HEK293 (cell line): ENCODE results near the gene PRDX3.
A peak's percentile ranks its signal among the peaks of the same experiment; 100 is the strongest.

Experiments
- CTCF ChIA-PET: fragments of 350-600 bp; formaldehyde crosslinking; extraction: SDS; loops from one replicate; lab custom pipeline; 2021; ENCODE audit warnings: antibody characterized with exemption; lab: Yijun Ruan, JAX
- POLR2A ChIA-PET: fragments of 300-600 bp; formaldehyde crosslinking; extraction: SDS; loops from one replicate; lab custom pipeline; 2020; ENCODE audit warnings: antibody characterized with exemption, inconsistent platforms; lab: Yijun Ruan, JAX
- H3K27ac ChIP-seq: fragments of 200-500 bp; sonication (Bioruptor generic); 2 replicates; pipeline ENCODE4 v1.5.1; 2014; ENCODE audit warnings: low read depth, low read length, control low read depth, inconsistent platforms; ENCODE audit errors: extremely low read depth
- H3K36me3 ChIP-seq, 2 experiments: fragments of 200-500 bp in 1 of 2; sonication (Bioruptor generic) in 1 of 2; 1 replicate in 1 of 2; 2 replicates in 1 of 2; pipeline ENCODE4 v1.5.1; 2014 to 2017; ENCODE audit warnings: inconsistent platforms in 2 of 2, low read length in 2 of 2; ENCODE audit not compliant: control insufficient read depth in 2 of 2, insufficient read depth in 1 of 2
- H3K4me1 ChIP-seq: fragments of 200-500 bp; sonication (Bioruptor generic); 2 replicates; pipeline ENCODE4 v1.5.1; 2014; ENCODE audit warnings: mild to moderate bottlenecking, low read length, inconsistent platforms; ENCODE audit not compliant: control insufficient read depth, insufficient read depth
- H3K4me3 ChIP-seq: 2 replicates; pipeline ENCODE4 v1.5.1; 2011; ENCODE audit warnings: low read depth, mild to moderate bottlenecking, control low read depth, low read length, moderate library complexity
- H3K9me3 ChIP-seq: fragments of 200-500 bp; sonication (Bioruptor generic); 2 replicates; pipeline ENCODE4 v1.5.1; 2014; ENCODE audit warnings: low read depth, low read length, inconsistent platforms; ENCODE audit not compliant: control insufficient read depth, insufficient read depth
- EGR2 ChIP-seq: fragments of 450-650 bp; formaldehyde crosslinking; IDR thresholded peaks from 2 replicates; pipeline ENCODE4 v1.5.1; 2016; ENCODE audit warnings: low read depth, missing biosample characterization, missing genetic modification characterization
- OVOL3 ChIP-seq: fragments of 450-650 bp; formaldehyde crosslinking; IDR thresholded peaks from 2 replicates; pipeline ENCODE4 v1.5.1; 2016; ENCODE audit warnings: missing biosample characterization, missing genetic modification characterization
- SCRT1 ChIP-seq: fragments of 450-650 bp; formaldehyde crosslinking; IDR thresholded peaks from 2 replicates; pipeline ENCODE4 v1.5.1; 2016; ENCODE audit warnings: missing biosample characterization, missing genetic modification characterization, borderline replicate concordance
- TRIM28 ChIP-seq: IDR thresholded peaks from 2 replicates; pipeline ENCODE4 v1.6.1; 2011; ENCODE audit warnings: low read length, control low read depth, borderline replicate concordance
- ZNF214 ChIP-seq: fragments of 450-650 bp; formaldehyde crosslinking; IDR thresholded peaks from 2 replicates; pipeline ENCODE4 v1.5.1; 2017; ENCODE audit warnings: missing biosample characterization, mild to moderate bottlenecking, missing genetic modification characterization, borderline replicate concordance
- ZNF350 ChIP-seq: fragments of 450-650 bp; formaldehyde crosslinking; IDR thresholded peaks from 2 replicates; pipeline ENCODE4 v1.5.0; 2017; ENCODE audit warnings: missing biosample characterization, mild to moderate bottlenecking, missing genetic modification characterization
- ZNF354C ChIP-seq: fragments of 450-650 bp; formaldehyde crosslinking; IDR thresholded peaks from 2 replicates; pipeline ENCODE4 v1.5.1; 2016; ENCODE audit warnings: missing biosample characterization, missing genetic modification characterization, low read depth, borderline replicate concordance
- ZNF391 ChIP-seq: fragments of 450-650 bp; formaldehyde crosslinking; IDR thresholded peaks from 2 replicates; pipeline ENCODE4 v1.5.1; 2016; ENCODE audit warnings: low read depth, missing biosample characterization, missing genetic modification characterization, borderline replicate concordance
- ZNF404 ChIP-seq: fragments of 450-650 bp; formaldehyde crosslinking; IDR thresholded peaks from 2 replicates; pipeline ENCODE4 v1.5.1; 2017; ENCODE audit warnings: missing biosample characterization, missing genetic modification characterization
- ZNF768 ChIP-seq: fragments of 450-650 bp; formaldehyde crosslinking; IDR thresholded peaks from 2 replicates; pipeline ENCODE4 v1.5.1; 2018; ENCODE audit warnings: missing biosample characterization, mild to moderate bottlenecking, missing genetic modification characterization
- ZNF791 ChIP-seq: fragments of 450-650 bp; formaldehyde crosslinking; IDR thresholded peaks from 2 replicates; pipeline ENCODE4 v1.5.1; 2016; ENCODE audit warnings: missing biosample characterization, missing genetic modification characterization
- ZSCAN23 ChIP-seq: fragments of 450-650 bp; formaldehyde crosslinking; IDR thresholded peaks from 2 replicates; pipeline ENCODE4 v1.5.1; 2016; ENCODE audit warnings: missing biosample characterization, missing genetic modification characterization
- TF ChIP-seq, protein P1 (sequence below): fragments of 450-650 bp; formaldehyde crosslinking; IDR thresholded peaks from 2 replicates; pipeline ENCODE4 v1.5.0; 2017; ENCODE audit warnings: missing biosample characterization, missing genetic modification characterization, borderline replicate concordance
- TF ChIP-seq, protein P2 (sequence below): fragments of 450-650 bp; formaldehyde crosslinking; IDR thresholded peaks from 2 replicates; pipeline ENCODE4 v1.5.1; 2016; ENCODE audit warnings: missing biosample characterization, missing genetic modification characterization, borderline replicate concordance
- TF ChIP-seq, protein P3 (sequence below): fragments of 450-650 bp; formaldehyde crosslinking; IDR thresholded peaks from 2 replicates; pipeline ENCODE4 v1.5.1; 2016; ENCODE audit warnings: missing biosample characterization, missing genetic modification characterization
- TF ChIP-seq, protein P4 (sequence below): fragments of 450-650 bp; formaldehyde crosslinking; IDR thresholded peaks from 2 replicates; pipeline ENCODE4 v1.5.1; 2016; ENCODE audit warnings: missing biosample characterization, missing genetic modification characterization
- TF ChIP-seq, protein P5 (sequence below): fragments of 450-650 bp; formaldehyde crosslinking; IDR thresholded peaks from 2 replicates; pipeline ENCODE4 v1.5.1; 2016; ENCODE audit warnings: missing biosample characterization, missing genetic modification characterization

Gene PRDX3

DNA sequence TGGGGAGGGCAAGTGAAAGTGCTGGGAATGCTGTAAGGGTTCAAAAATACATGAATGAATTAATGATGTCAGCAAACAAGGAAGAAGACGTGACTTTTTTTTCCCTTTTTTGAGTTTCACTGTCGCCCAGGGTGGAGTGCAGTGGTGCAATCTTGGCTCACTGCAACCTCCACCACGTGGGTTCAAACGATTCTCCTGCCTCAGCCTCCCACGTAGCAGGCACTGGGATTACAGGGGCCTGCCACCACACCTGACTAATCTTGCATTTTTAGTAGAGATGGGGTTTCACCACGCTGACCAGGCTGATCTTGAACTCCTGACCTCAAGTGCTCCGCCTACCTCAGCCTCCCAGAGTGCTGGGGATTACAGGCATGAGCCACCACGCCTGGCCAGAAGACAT, 44.7 kb downstream of the PRDX3 start:
- CTCF ChIA-PET: no interaction called here
- peaks cover 36 to 69% of the 10 kb centered on the region in 2 experiments for H3K36me3 ChIP-seq
- TF ChIP-seq OVOL3 (tag by site-specific recombination): no peak
- TF ChIP-seq, protein P1, sequence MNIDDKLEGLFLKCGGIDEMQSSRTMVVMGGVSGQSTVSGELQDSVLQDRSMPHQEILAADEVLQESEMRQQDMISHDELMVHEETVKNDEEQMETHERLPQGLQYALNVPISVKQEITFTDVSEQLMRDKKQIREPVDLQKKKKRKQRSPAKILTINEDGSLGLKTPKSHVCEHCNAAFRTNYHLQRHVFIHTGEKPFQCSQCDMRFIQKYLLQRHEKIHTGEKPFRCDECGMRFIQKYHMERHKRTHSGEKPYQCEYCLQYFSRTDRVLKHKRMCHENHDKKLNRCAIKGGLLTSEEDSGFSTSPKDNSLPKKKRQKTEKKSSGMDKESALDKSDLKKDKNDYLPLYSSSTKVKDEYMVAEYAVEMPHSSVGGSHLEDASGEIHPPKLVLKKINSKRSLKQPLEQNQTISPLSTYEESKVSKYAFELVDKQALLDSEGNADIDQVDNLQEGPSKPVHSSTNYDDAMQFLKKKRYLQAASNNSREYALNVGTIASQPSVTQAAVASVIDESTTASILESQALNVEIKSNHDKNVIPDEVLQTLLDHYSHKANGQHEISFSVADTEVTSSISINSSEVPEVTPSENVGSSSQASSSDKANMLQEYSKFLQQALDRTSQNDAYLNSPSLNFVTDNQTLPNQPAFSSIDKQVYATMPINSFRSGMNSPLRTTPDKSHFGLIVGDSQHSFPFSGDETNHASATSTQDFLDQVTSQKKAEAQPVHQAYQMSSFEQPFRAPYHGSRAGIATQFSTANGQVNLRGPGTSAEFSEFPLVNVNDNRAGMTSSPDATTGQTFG (tag by site-specific recombination): no peak
- TF ChIP-seq, protein P2, sequence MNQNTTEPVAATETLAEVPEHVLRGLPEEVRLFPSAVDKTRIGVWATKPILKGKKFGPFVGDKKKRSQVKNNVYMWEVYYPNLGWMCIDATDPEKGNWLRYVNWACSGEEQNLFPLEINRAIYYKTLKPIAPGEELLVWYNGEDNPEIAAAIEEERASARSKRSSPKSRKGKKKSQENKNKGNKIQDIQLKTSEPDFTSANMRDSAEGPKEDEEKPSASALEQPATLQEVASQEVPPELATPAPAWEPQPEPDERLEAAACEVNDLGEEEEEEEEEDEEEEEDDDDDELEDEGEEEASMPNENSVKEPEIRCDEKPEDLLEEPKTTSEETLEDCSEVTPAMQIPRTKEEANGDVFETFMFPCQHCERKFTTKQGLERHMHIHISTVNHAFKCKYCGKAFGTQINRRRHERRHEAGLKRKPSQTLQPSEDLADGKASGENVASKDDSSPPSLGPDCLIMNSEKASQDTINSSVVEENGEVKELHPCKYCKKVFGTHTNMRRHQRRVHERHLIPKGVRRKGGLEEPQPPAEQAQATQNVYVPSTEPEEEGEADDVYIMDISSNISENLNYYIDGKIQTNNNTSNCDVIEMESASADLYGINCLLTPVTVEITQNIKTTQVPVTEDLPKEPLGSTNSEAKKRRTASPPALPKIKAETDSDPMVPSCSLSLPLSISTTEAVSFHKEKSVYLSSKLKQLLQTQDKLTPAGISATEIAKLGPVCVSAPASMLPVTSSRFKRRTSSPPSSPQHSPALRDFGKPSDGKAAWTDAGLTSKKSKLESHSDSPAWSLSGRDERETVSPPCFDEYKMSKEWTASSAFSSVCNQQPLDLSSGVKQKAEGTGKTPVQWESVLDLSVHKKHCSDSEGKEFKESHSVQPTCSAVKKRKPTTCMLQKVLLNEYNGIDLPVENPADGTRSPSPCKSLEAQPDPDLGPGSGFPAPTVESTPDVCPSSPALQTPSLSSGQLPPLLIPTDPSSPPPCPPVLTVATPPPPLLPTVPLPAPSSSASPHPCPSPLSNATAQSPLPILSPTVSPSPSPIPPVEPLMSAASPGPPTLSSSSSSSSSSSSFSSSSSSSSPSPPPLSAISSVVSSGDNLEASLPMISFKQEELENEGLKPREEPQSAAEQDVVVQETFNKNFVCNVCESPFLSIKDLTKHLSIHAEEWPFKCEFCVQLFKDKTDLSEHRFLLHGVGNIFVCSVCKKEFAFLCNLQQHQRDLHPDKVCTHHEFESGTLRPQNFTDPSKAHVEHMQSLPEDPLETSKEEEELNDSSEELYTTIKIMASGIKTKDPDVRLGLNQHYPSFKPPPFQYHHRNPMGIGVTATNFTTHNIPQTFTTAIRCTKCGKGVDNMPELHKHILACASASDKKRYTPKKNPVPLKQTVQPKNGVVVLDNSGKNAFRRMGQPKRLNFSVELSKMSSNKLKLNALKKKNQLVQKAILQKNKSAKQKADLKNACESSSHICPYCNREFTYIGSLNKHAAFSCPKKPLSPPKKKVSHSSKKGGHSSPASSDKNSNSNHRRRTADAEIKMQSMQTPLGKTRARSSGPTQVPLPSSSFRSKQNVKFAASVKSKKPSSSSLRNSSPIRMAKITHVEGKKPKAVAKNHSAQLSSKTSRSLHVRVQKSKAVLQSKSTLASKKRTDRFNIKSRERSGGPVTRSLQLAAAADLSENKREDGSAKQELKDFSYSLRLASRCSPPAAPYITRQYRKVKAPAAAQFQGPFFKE (tag by site-specific recombination): no peak
- TF ChIP-seq ZNF768 (tag by site-specific recombination): no peak
- TF ChIP-seq ZNF391 (tag by site-specific recombination): no peak
- no peak for TF ChIP-seq ZSCAN23 (tag by site-specific recombination)
- TF ChIP-seq EGR2 (tag by site-specific recombination): peak; percentile 39; the same call in 1 of the 2 replicates
- TF ChIP-seq, all 188 proteins: peak for 1
- H3K9me3 ChIP-seq: no peaks in the 10 kb centered on the region
- H3K27ac ChIP-seq: no peak overlapping the region
- no peak overlapping the region for H3K4me3 ChIP-seq
- no peaks in the 10 kb centered on the region for H3K4me1 ChIP-seq
- POLR2A ChIA-PET: interaction anchor here (0.7 kb wide), 1 partner anchor 524 kb away, joined by 4 read pairs; no protein-coding TSS in a partner anchor

DNA sequence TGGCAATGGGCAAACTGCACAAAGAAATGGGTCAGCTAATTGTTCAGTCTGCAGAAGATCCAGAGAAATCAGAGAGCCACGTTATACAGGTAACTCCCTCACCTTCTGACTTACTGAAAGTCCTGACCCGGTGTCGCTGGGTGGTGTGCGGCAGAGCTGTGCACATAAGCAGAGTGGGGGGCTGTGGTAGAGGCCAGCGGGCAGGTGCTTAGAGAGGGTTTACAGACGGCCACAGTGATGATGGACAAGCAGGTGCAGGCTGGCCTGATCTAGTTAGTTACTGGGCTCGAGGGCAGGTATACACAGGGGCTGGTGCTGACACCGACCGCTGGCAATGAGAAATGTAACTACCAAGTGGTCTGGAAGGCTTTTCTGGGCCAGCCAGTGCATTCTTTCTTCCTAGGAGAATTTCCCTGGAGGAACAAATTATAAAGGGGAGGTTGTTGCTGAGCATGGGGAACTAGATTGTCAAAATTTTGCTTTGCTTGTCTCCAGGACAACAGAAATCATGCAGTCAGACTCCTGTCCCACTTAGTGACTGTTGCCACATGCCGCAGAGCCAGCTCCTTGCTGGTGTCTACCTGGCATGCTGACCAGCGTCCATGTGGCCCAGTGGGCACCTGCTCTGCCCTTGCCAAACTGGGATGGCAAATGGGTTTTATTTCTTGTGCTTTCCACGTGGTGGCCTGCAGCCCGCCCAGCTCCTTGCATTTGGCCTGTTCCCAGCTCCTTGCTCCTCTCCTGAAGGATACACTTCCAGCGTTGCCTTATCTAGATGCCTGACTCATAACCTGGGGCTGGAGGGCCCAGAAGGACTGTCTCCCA, 45.9 kb downstream of the PRDX3 start:
- H3K4me1 ChIP-seq: no peaks in the 10 kb centered on the region
- H3K27ac ChIP-seq: no peak overlapping the region
- H3K4me3 ChIP-seq: no peak overlapping the region
- ChIA-PET CTCF (interaction anchor here (0.6 to 1.2 kb wide), 2 partner anchors 12 to 83 kb away, joined by 3 to 4 read pairs; no protein-coding TSS in a partner anchor), POLR2A (no interaction called here)
- peaks cover 43 to 72% of the 10 kb centered on the region in 2 experiments for H3K36me3 ChIP-seq
- H3K9me3 ChIP-seq: no peaks in the 10 kb centered on the region
- TF ChIP-seq, protein P3, sequence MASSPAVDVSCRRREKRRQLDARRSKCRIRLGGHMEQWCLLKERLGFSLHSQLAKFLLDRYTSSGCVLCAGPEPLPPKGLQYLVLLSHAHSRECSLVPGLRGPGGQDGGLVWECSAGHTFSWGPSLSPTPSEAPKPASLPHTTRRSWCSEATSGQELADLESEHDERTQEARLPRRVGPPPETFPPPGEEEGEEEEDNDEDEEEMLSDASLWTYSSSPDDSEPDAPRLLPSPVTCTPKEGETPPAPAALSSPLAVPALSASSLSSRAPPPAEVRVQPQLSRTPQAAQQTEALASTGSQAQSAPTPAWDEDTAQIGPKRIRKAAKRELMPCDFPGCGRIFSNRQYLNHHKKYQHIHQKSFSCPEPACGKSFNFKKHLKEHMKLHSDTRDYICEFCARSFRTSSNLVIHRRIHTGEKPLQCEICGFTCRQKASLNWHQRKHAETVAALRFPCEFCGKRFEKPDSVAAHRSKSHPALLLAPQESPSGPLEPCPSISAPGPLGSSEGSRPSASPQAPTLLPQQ (tag by site-specific recombination): no peak
- no peak for TF ChIP-seq TRIM28
- TF ChIP-seq ZNF404: no peak
- TF ChIP-seq ZNF791 (tag by site-specific recombination): no peak
- no peak for TF ChIP-seq ZNF350 (tag by site-specific recombination)
- no peak for TF ChIP-seq ZNF354C
- TF ChIP-seq, protein P4, sequence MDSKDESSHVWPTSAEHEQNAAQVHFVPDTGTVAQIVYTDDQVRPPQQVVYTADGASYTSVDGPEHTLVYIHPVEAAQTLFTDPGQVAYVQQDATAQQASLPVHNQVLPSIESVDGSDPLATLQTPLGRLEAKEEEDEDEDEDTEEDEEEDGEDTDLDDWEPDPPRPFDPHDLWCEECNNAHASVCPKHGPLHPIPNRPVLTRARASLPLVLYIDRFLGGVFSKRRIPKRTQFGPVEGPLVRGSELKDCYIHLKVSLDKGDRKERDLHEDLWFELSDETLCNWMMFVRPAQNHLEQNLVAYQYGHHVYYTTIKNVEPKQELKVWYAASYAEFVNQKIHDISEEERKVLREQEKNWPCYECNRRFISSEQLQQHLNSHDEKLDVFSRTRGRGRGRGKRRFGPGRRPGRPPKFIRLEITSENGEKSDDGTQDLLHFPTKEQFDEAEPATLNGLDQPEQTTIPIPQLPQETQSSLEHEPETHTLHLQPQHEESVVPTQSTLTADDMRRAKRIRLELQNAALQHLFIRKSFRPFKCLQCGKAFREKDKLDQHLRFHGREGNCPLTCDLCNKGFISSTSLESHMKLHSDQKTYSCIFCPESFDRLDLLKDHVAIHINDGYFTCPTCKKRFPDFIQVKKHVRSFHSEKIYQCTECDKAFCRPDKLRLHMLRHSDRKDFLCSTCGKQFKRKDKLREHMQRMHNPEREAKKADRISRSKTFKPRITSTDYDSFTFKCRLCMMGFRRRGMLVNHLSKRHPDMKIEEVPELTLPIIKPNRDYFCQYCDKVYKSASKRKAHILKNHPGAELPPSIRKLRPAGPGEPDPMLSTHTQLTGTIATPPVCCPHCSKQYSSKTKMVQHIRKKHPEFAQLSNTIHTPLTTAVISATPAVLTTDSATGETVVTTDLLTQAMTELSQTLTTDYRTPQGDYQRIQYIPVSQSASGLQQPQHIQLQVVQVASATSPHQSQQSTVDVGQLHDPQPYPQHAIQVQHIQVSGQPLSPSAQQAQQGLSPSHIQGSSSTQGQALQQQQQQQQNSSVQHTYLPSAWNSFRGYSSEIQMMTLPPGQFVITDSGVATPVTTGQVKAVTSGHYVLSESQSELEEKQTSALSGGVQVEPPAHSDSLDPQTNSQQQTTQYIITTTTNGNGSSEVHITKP (tag by site-specific recombination): no peak
- TF ChIP-seq, protein P5, sequence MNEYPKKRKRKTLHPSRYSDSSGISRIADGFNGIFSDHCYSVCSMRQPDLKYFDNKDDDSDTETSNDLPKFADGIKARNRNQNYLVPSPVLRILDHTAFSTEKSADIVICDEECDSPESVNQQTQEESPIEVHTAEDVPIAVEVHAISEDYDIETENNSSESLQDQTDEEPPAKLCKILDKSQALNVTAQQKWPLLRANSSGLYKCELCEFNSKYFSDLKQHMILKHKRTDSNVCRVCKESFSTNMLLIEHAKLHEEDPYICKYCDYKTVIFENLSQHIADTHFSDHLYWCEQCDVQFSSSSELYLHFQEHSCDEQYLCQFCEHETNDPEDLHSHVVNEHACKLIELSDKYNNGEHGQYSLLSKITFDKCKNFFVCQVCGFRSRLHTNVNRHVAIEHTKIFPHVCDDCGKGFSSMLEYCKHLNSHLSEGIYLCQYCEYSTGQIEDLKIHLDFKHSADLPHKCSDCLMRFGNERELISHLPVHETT (tag by site-specific recombination): no peak
- TF ChIP-seq SCRT1 (tag by site-specific recombination): no peak
- no peak for TF ChIP-seq ZNF214 (tag by site-specific recombination)
